Urinary bladder (tissue), 4 donors: Measurements from ENCODE around the gene SNX22. TPM values are rescaled to one million over a fixed set of nuclear protein-coding genes. Genes with fewer than 3 reads are reported as not detected.

Experiments
- DNase-seq: peaks from one replicate; pipeline ENCODE4 v3.0.0-alpha.2; 2015; ENCODE audit errors: extremely low spot score
- H3K27ac ChIP-seq: one replicate; pipeline ENCODE4 v1.5.1; 2013; ENCODE audit warnings: low read depth, mild to moderate bottlenecking, moderate library complexity
- H3K36me3 ChIP-seq: one replicate; pipeline ENCODE4 v1.6.1; 2013; ENCODE audit warnings: mild to moderate bottlenecking, moderate library complexity; ENCODE audit not compliant: insufficient read depth
- H3K4me1 ChIP-seq: one replicate; pipeline ENCODE4 v1.6.1; 2013; ENCODE audit warnings: mild to moderate bottlenecking, moderate library complexity; ENCODE audit not compliant: insufficient read depth
- H3K4me3 ChIP-seq: one replicate; pipeline ENCODE4 v1.5.1; 2013; ENCODE audit warnings: low read depth, low read length
- WGBS: extraction: QIAGEN DNeasy Blood & Tissue Kit; methylation state at CpG from one replicate; pipeline ENCODE4 v1.1.7; 2013; 5-methylcytosine and 5-hydroxymethylcytosine counted together
- polyA plus RNA-seq: library from polyadenylated mRNA; stranded (reverse); fragments of 200-250 nt; gene quantifications from one replicate; pipeline ENCODE4 v1.2.3, GENCODE V29; 2013
- total RNA-seq: library from RNA; depleted of rRNA; stranded (reverse); fragments of >200 nt; gene quantifications from one replicate; pipeline ENCODE4 v1.2.3, GENCODE V29; 2014
- donor health status: healthy with polysubstance abuse.
- donor health status: healthy.

The SNX22 gene
- total and polyA plus RNA-seq, 2 donors = 0.42 to 1.1 TPM

DNA sequence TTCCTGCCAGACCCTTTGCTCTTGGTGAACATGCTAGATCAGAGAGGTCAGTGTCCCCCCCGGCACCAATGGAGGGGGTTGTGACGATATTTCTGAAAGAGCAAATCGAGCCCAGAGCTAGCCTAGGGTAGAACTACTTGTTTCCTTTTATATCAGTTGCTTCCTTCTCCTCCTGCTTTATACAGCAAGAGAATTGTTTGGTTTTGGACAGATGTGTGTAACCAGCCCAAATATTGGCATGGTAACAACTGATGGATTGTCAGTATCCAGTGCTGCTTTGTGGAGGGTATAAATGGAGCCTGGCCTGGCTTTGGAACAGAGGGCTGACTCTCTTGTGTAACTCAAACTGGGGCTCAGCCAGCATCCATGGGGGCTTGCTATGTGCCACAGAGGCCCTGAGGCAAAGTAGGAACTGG, 28.6 kb upstream of the SNX22 start:
- WGBS = 86% methylated on average over 3 of the region's 3 CpGs
- Histone ChIP-seq H3K36me3 (peaks cover 12% of the 10 kb centered on the region), H3K4me1 (no peaks in the 10 kb centered on the region), H3K27ac (no peak overlapping the region), H3K4me3 (no peak overlapping the region)
- no peak for DNase-seq

DNA sequence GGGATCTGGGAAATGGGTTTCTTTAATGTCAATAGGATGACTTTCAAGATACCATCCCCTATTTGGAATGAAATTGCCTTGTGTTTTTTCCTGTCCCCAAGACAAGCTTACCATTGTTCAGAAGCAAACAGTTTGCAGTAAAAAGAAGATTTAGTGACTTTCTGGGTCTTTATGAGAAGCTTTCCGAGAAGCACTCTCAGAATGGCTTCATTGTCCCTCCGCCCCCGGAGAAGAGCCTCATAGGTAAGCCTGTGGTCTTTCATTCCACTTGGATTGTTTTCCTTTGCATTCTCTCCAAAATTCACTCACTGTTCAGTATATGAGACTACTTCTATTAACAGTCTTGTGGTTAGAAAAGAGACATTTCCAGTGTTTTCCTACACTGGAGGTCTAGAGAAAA, 25.6 kb upstream of the SNX22 start:
- Histone ChIP-seq H3K4me3 (no peak overlapping the region), H3K4me1 (no peaks in the 10 kb centered on the region), H3K36me3 (peaks cover 10% of the 10 kb centered on the region), H3K27ac (no peak overlapping the region)
- DNase-seq = no peak
- 76% methylated on average over 3 of the region's 3 CpGs for WGBS

DNA sequence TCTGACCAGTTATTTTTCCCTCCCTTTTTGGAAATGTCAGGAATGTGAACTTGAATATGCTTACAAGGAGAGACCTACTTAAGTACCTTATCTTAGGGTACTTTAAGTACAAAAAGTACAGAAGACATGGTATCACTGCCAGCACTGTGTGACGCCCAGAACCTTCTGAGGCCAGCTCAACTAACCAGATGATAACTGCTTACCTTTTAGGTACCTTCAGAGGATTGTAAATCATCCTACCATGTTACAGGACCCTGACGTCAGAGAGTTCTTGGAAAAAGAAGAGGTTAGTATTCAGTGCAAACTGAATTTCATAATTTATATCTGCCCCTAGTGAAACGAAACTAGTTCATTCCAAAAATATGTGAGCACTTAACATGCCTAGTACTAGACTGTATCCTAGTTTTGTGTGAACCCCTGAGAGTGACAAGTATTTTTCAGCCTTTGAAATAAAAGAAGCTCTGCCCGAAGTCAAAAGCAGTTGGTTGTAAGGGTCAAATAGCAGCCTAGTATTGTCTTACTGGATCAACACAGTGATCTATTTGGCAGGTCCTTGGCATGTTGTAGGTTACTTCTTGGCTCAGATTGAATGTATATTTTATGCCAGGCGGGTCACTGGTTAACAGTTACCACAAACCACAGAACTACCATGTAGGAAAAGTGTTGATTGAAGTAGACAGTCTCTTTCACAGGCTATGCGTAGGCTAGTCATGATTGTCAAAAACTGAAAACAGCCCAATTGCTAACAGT, 23.8 kb upstream of the SNX22 start:
- 87% methylated on average over 6 of the region's 6 CpGs for WGBS
- Histone ChIP-seq H3K4me1 (no peaks in the 10 kb centered on the region), H3K4me3 (no peak overlapping the region), H3K36me3 (peaks cover 16% of the 10 kb centered on the region), H3K27ac (no peak overlapping the region)
- DNase-seq = no peak

DNA sequence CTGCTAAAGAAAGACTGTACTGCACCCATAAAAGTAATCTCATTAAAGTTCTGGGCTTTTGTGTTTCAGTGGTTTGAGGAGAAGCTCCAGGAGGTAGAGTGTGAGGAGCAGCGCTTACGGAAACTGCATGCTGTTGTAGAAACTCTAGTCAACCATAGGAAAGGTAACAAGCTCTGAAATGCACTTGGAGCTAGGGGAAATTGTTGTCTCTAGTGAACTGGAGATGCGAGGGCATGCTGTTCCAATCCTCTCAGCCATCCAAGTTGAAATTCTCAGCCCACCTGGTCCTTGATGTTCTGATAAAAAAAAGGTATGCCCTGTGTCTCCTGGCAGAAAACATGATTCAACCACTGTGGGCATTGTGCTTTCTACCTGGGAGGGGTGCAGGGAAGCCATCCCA, 21.4 kb upstream of the SNX22 start:
- Histone ChIP-seq H3K4me1 (no peaks in the 10 kb centered on the region), H3K36me3 (peaks cover 16% of the 10 kb centered on the region), H3K27ac (no peak overlapping the region), H3K4me3 (no peak overlapping the region)
- DNase-seq = no peak
- WGBS = 95% methylated on average over 3 of the region's 3 CpGs

DNA sequence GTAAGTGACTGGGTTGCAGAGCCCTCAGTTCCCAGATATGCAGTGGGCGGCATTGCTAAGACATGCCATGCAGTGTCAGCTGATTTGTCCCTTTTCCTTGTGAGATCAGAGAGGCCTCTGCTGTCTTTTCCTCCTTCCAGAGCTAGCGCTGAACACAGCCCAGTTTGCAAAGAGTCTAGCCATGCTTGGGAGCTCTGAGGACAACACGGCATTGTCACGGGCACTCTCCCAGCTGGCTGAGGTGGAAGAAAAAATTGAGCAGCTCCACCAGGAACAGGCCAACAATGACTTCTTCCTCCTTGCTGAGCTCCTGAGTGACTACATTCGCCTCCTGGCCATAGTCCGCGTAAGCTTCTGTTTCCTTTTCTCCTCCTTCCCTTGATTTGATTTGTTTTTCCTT, 20.0 kb upstream of the SNX22 start:
- no peak for DNase-seq
- Histone ChIP-seq H3K36me3 (peaks cover 14% of the 10 kb centered on the region), H3K27ac (no peak overlapping the region), H3K4me1 (no peaks in the 10 kb centered on the region), H3K4me3 (no peak overlapping the region)
- 96% methylated on average over 7 of the region's 7 CpGs for WGBS

DNA sequence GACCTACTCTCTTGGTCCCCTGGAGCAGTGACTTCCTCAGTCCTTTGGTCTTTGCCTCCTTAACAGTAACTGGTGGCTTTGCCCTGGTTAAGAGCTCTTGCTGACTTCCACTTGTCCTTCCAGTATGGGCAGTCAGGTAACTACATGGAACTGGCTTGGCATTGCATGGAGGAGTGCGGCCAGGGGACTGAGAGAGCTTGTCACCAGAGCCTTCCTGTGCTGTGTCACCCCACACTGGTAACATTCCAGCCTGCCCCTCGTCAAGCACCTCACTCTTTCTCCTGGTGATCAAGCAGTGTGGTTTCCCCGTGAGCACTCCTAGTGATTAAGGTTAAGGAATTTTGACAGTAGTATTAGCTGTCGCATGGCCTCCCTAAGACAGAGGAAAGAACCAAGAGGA, 19.3 kb upstream of the SNX22 start:
- Histone ChIP-seq H3K4me3 (no peak overlapping the region), H3K4me1 (no peaks in the 10 kb centered on the region), H3K27ac (no peak overlapping the region), H3K36me3 (peaks cover 18% of the 10 kb centered on the region)
- 94% methylated on average over 4 of the region's 4 CpGs for WGBS
- no peak for DNase-seq

DNA sequence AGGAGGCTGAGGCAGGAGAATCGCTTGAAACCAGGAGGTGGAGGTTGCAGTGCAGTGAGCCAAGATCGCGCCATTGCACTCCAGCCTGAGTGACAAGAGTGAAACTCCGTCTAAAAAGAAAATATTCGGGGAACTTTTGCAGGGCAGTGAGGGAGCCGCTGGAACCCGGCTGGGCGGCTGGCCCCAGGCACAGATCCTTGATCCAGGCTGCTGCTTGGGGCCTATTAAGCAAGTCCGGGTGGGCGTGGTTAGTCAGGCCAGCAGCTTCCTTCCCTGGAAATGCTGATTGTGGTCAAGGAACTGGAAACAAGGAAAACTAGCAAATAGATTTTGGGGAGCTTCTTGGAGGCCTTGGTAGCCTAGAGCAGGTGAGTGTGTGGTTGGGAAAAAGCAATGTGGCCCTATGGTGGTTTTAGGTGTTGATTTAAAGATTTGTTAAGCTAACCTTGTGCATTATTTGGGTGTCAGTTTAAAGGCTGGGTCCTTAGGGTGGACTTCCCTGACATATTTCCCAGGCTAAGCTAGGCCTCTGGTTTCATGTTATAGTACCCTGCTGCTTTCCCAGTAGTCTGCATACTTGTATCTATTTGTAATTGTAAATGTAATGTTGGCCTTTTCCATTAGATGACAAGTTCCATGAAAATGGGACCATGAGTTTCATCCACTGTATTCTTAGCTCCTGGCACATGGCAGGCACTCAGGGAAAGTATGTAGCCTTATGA, 17.7 kb upstream of the SNX22 start:
- H3K36me3 ChIP-seq = peaks cover 21% of the 10 kb centered on the region
- no peaks in the 10 kb centered on the region for H3K4me1 ChIP-seq
- no peak overlapping the region for H3K4me3 ChIP-seq
- 94% methylated on average over 10 of the region's 10 CpGs for WGBS
- no peak overlapping the region for H3K27ac ChIP-seq
- DNase-seq = no peak

DNA sequence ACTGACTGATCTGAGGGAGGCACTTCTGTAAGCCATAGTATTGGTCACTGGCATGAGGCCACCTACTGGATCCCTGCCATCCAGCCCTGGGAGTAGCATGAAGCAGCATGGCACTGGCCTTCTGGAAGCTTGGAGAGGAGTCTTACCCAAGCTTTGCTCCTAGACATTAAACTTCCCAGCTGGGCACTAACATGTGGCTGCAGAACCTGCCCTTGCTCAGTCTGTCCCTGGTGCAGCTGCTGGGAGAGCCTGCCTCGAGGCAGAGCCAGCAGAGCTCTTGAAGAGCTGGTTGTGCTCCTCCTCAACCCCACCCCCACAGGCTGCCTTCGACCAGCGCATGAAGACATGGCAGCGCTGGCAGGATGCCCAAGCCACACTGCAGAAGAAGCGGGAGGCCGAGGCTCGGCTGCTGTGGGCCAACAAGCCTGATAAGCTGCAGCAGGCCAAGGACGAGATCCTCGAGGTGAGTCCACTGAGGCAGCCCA, 17.1 kb upstream of the SNX22 start:
- Histone ChIP-seq H3K36me3 (peaks cover 22% of the 10 kb centered on the region), H3K4me3 (no peak overlapping the region), H3K27ac (no peak overlapping the region), H3K4me1 (no peaks in the 10 kb centered on the region)
- WGBS = 68% methylated on average over 9 of the region's 9 CpGs
- DNase-seq = no peak

DNA sequence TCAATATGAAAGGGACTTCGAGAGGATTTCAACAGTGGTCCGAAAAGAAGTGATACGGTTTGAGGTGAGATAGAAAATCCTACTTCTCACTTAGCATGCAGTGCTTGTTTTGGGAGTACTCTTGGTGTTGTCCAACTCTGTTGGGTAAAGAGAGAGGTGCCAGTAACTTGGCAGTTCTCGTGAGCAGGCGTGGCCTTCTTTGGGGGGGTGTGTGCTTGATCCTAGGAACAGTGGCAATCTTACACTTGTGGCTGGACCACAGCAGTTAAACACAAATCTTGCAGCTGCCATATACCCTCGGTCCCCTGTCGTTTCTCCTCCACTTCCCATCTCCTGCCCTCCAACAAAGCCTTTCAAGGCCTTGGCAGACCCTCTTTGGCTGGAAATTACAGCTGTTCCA, 15.2 kb upstream of the SNX22 start:
- Histone ChIP-seq H3K4me3 (no peak overlapping the region), H3K4me1 (no peaks in the 10 kb centered on the region), H3K27ac (no peak overlapping the region), H3K36me3 (peaks cover 18% of the 10 kb centered on the region)
- 93% methylated on average over 7 of the region's 7 CpGs for WGBS
- DNase-seq = no peak

DNA sequence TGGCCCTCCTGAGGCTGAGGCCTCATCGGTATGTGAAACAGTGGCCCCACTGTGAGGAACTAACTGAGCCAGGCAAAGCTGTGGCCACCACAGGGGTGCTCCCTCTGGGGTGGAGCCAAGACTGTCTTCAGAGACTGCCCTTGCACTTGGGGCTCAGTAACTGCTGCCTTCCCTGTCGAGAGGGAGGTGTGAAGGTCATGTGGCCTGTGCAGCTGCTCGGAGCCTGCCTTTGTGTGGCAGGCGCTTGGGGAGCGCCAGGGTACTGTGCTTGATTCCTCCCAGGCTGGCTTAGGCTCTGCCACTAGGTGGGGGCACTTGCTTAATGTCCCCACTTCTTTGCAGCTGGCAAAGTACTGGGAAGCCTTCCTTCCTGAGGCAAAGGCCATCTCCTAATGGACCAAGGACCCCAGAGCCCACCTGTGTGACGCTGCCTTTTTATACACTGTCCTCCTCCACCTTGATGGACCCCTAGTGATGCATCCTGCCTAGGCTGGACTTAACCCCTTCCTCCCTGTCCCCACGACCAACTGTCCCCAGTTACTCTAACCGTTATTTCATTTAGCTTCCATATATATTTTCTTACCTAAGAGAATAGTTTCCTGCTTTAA, 14.2 kb upstream of the SNX22 start:
- Histone ChIP-seq H3K4me3 (no peak overlapping the region), H3K27ac (no peak overlapping the region), H3K36me3 (peaks cover 12% of the 10 kb centered on the region), H3K4me1 (no peaks in the 10 kb centered on the region)
- 76% methylated on average over 8 of the region's 8 CpGs for WGBS
- no peak for DNase-seq

DNA sequence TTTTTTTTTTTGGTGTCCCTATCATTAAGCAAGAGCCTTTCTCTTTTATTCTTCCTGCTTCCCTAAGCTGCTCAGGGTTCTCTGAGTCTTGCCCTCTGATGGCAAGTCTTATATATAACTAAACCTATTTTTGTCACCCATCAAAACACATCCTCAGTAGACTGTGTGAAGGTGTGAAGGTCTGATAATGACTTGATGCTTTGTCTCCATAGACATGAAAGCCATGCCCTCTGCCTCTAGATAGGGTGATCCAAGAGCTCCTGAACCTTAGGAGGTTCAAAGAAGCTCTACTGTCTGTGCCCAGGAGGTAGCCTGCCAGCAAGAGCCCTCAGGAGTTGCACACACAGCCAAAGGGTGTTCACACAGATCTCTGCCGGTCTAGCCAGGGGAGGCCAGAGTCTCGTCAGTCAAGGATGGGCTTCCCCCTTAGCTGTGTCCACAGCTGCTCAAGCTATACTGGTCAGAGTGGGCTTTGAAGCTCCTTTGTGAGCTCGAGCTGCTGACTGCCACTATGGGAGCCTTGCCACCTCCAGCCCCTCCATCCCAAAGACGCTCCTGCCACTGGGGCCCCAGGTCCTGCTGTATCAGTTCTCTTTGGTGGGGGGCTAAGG, 13.1 kb upstream of the SNX22 start:
- Histone ChIP-seq H3K36me3 (peaks cover 12% of the 10 kb centered on the region), H3K27ac (no peak overlapping the region), H3K4me3 (no peak overlapping the region), H3K4me1 (no peaks in the 10 kb centered on the region)
- no peak for DNase-seq
- WGBS = 93% methylated on average over 4 of the region's 4 CpGs

DNA sequence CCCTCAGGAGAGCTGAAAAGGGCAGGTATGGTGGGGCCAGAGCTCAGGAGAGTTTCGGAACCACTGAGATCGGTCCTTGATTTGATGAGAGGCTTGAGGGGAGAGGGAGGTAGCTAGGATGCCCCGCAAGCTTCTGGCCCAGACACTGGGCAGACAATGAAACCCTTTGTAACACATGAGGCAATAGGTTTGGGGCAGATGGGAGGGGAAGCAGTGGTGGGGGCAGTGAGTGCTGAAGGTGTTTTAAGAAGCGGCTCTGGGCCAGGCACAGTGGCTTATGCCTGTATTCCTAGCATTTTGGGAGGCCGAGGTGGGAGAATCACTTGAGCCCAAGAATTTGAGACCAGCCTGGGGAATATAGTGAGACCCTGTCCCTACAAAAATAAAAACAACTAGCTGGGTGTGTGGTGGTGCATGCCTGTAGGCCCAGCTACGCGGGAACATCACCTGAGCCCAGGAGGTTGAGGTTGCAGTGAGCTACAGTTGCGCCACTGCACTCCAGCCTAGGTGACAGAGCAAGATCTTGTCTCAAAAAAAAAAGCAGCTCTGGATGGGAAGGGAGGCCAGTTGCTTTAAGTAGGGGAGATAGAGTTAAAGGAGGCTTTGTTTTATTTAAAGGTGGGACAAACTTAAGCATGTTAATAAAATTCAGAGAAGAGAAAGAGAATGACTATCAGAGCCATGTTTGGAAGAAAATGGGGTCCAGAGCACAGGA, 9.6 kb upstream of the SNX22 start:
- 97% methylated on average over 8 of the region's 8 CpGs for WGBS
- H3K27ac ChIP-seq = no peak overlapping the region
- no peak overlapping the region for H3K4me3 ChIP-seq
- H3K36me3 ChIP-seq = peaks cover 7% of the 10 kb centered on the region
- DNase-seq = no peak
- no peaks in the 10 kb centered on the region for H3K4me1 ChIP-seq

DNA sequence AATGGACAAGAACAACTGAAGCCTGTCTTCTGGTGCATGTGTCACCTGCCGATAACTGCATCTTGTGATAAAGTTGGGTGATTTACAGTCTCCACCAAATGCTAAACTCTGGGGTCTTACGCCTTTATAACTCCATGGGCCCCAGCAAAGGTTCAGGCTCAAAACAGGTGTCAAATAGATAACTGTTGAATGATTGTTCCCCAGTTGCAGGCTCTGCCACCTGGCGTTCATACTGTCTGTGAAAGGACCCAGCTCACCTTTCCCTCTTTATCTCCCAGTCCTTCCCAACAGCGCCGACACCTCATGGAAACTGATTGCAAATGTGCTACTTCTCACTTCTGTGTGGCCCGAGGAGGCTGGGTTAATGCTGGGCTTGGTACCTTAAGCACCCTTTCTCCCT, 8.3 kb upstream of the SNX22 start:
- no peak for DNase-seq
- Histone ChIP-seq H3K36me3 (peaks cover 2% of the 10 kb centered on the region), H3K4me3 (no peak overlapping the region), H3K4me1 (no peaks in the 10 kb centered on the region), H3K27ac (no peak overlapping the region)
- 85% methylated on average over 6 of the region's 6 CpGs for WGBS
